B cell (primary cell): Measurements from ENCODE around the gene MTHFS. TPM values are rescaled to one million over a fixed set of nuclear protein-coding genes. Genes with fewer than 3 reads are reported as not detected.

ENCODE experiments used
- ATAC-seq: fragments of 200-7000 bp; cut with Tn5 transposase; one replicate; pipeline ENCODE4 v1.10.0; 2021; ENCODE audit warnings: low read depth, mild to moderate bottlenecking, moderate number of reproducible peaks, moderate library complexity
- CTCF ChIA-PET: fragments of 350-600 bp; sonication (Branson Sonifier 250); formaldehyde crosslinking; loops from one replicate; lab custom pipeline; 2021; ENCODE audit warnings: antibody characterized with exemption, inconsistent platforms; lab: Charles Lee
- POLR2A ChIA-PET: fragments of 350-600 bp; sonication (Branson Sonifier 250); formaldehyde crosslinking; loops from one replicate; lab custom pipeline; 2021; ENCODE audit warnings: antibody characterized with exemption; lab: Charles Lee
- DNase-seq: peaks from one replicate; pipeline ENCODE4 v3.0.0; 2013
- H2AFZ ChIP-seq: 2 replicates; pipeline ENCODE4 v1.6.1; 2012; ENCODE audit warnings: mild to moderate bottlenecking, low read depth, low read length; ENCODE audit not compliant: insufficient read depth, poor library complexity, severe bottlenecking
- H3K27ac ChIP-seq, 2 donors: 1 replicate in 1 of 2; 2 replicates in 1 of 2; pipeline ENCODE4 v1.5.1; 2012 to 2013; ENCODE audit warnings: low read length in 2 of 2, mild to moderate bottlenecking in 2 of 2, moderate library complexity in 1 of 2
- H3K27me3 ChIP-seq, 4 experiments: fragments of 200-600 bp in 1 of 4; sonication (generic) in 1 of 4; replicated peaks in 1 of 4; 1 replicate in 2 of 4; 2 replicates in 2 of 4; pipeline versions ENCODE4 v1.6.1 to v1.7.0; 2013 to 2016; ENCODE audit warnings: low read length in 3 of 4, mild to moderate bottlenecking in 2 of 4, mixed read lengths in 1 of 4, moderate library complexity in 1 of 4; ENCODE audit not compliant: insufficient read depth in 4 of 4, control insufficient read depth in 3 of 4; ENCODE audit errors: control extremely low read depth in 1 of 4
- H3K36me3 ChIP-seq, 2 experiments: replicated peaks in 1 of 2; 1 replicate in 1 of 2; 2 replicates in 1 of 2; pipeline versions ENCODE4 v1.6.1 to v1.7.1; 2013; ENCODE audit warnings: low read length in 1 of 2; ENCODE audit not compliant: insufficient read depth in 2 of 2, control insufficient read depth in 1 of 2; ENCODE audit errors: control extremely low read depth in 1 of 2, extremely low read depth in 1 of 2
- H3K4me1 ChIP-seq, 2 donors: fragments of 200-600 bp in 1 of 2; sonication (generic) in 1 of 2; 1 replicate in 1 of 2; 2 replicates in 1 of 2; pipeline versions ENCODE4 v1.5.1 to v1.6.1; 2013 to 2017; ENCODE audit warnings: low read length in 2 of 2; ENCODE audit not compliant: control insufficient read depth in 2 of 2, insufficient read depth in 2 of 2
- H3K4me2 ChIP-seq: replicated peaks from 2 replicates; pipeline ENCODE3; 2012; ENCODE audit warnings: mild to moderate bottlenecking, low read depth, low read length; ENCODE audit not compliant: poor library complexity, severe bottlenecking
- H3K4me3 ChIP-seq, 5 experiments: fragments of 200-600 bp in 1 of 5; sonication (generic) in 1 of 5; 1 replicate in 3 of 5; 2 replicates in 2 of 5; pipeline versions ENCODE4 v1.5.1 to v1.7.0; 2011 to 2016; ENCODE audit warnings: low read length in 4 of 5, mild to moderate bottlenecking in 4 of 5, low read depth in 2 of 5, control low read depth in 1 of 5, moderate library complexity in 1 of 5; ENCODE audit not compliant: insufficient read depth in 1 of 5; ENCODE audit errors: control extremely low read depth in 1 of 5, extremely low read depth in 1 of 5
- H3K79me2 ChIP-seq: fragments of 200-600 bp; sonication (generic); one replicate; pipeline ENCODE4 v1.6.0; 2016; ENCODE audit warnings: low read length; ENCODE audit not compliant: control insufficient read depth, insufficient read depth
- H3K9ac ChIP-seq: fragments of 200-600 bp; sonication (generic); 2 replicates; pipeline ENCODE4 v1.6.1; 2017; ENCODE audit warnings: mild to moderate bottlenecking, low read length, moderate library complexity
- H3K9me3 ChIP-seq, 3 donors: one replicate each; pipeline versions ENCODE4 v1.6.1 to v1.7.1; 2013; ENCODE audit warnings: low read length in 2 of 3; ENCODE audit not compliant: control insufficient read depth in 2 of 3, insufficient read depth in 1 of 3; ENCODE audit errors: control extremely low read depth in 1 of 3
- H4K20me1 ChIP-seq: 2 replicates; pipeline ENCODE4 v1.6.0; 2012; ENCODE audit warnings: mild to moderate bottlenecking, low read length; ENCODE audit not compliant: insufficient read depth, control insufficient read depth, poor library complexity, severe bottlenecking
- H3K27ac Mint-ChIP-seq: one replicate; pipeline ENCODE4 v1.8.0; 2021; ENCODE audit warnings: mixed read lengths
- H3K27me3 Mint-ChIP-seq: one replicate; pipeline ENCODE4 v1.8.0; 2021; ENCODE audit warnings: mixed read lengths
- H3K4me1 Mint-ChIP-seq: one replicate; pipeline ENCODE4 v1.8.0; 2021; ENCODE audit warnings: mixed read lengths
- H3K4me3 Mint-ChIP-seq: one replicate; pipeline ENCODE4 v1.8.0; 2021; ENCODE audit warnings: mixed read lengths
- H3K9me3 Mint-ChIP-seq: one replicate; pipeline ENCODE4 v1.8.0; 2022; ENCODE audit warnings: mixed read lengths; ENCODE audit not compliant: insufficient read depth
- CTCF ChIP-seq: fragments of 200-600 bp; IDR thresholded peaks from one replicate; pipeline ENCODE4 v1.8.0; 2022; ENCODE audit warnings: antibody characterized with exemption, mild to moderate bottlenecking
- EZH2 ChIP-seq: IDR thresholded peaks from 2 replicates; pipeline ENCODE4 v1.6.1; 2012; ENCODE audit warnings: borderline replicate concordance, low read depth, mild to moderate bottlenecking, moderate library complexity, low read length; ENCODE audit not compliant: insufficient read depth, poor library complexity, severe bottlenecking
- WGBS: methylation state at CpG from one replicate; pipeline ENCODE4 v1.1.5; 2013; ENCODE audit warnings: missing lambda C conversion rate; ENCODE audit not compliant: insufficient coverage; 5-methylcytosine and 5-hydroxymethylcytosine counted together
- intact Hi-C: fragments of 100-400 bp; cut with micrococcal nuclease; formaldehyde crosslinking; loops from one replicate; pipeline ENCODE4 v1.10.0; 2022
- polyA plus RNA-seq: library from polyadenylated mRNA; depleted of rRNA; stranded (reverse); fragments of >200 nt; gene quantifications from 2 replicates; pipeline ENCODE4 v1.2.3, GENCODE V29; 2012
- total RNA-seq, 2 donors: library from RNA; stranded (reverse); fragments of 120-200 nt in 1 of 2; gene quantifications; 1 replicate in 1 of 2; 2 replicates in 1 of 2; pipeline versions ENCODE4 v1.2.3 to v1.2.4, GENCODE V29; 2013 to 2022

MTHFS gene
- total and polyA plus RNA-seq, 2 donors (not counting 1 experiment from before 2014, with no cell fraction given) = 20.1 to 20.9 TPM

DNA sequence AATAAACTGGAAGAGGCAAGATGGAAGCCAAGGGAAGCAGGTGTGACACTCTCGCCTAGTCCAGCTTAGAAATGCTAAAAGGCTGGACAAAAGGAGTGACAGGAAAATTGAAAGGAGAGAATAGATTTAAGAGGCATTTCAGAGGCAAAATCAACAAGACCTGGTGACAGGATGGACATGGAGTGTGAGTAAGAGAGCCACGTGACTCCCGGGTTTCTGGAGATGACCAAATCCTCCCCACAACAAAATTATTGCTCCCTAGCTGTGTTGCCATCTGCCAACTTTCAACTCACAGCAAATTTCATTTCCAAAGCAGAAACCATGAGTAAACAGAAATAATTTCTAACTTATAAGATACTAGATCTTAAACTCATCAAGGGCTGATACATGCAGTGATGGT is 52.6 kb downstream of the MTHFS start:
- no peaks in the 10 kb centered on the region for H3K9me3 Mint-ChIP-seq
- Histone ChIP-seq H3K36me3 (peaks cover 11 to 47% of the 10 kb centered on the region in 2 experiments), H3K27me3 (no peaks in the 10 kb centered on the region), H3K9ac (no peak overlapping the region), H3K9me3 (no peaks in the 10 kb centered on the region), H3K79me2 (peaks cover 8% of the 10 kb centered on the region), H3K4me3 (no peak overlapping the region), H3K4me1 (no peaks in the 10 kb centered on the region), H4K20me1 (no peaks in the 10 kb centered on the region), H3K27ac (no peak overlapping the region), H2AFZ (no peak overlapping the region), H3K4me2 (no peak overlapping the region)
- DNase-seq (no peak), ATAC-seq (no peak)
- H3K4me1 Mint-ChIP-seq = no peaks in the 10 kb centered on the region
- H3K27me3 Mint-ChIP-seq = no peaks in the 10 kb centered on the region
- TF ChIP-seq EZH2 (no peak), CTCF (no peak)
- CTCF ChIA-PET = interaction anchor here (0.8 to 1.8 kb wide), 2 partner anchors 9 to 374 kb away, joined by 3 to 9 read pairs; no protein-coding TSS in a partner anchor
- H3K4me3 Mint-ChIP-seq = no peak overlapping the region
- POLR2A ChIA-PET = no interaction called here
- no peak overlapping the region for H3K27ac Mint-ChIP-seq
- intact Hi-C loops = no loop called here
- 100% methylated on average over 1 of the region's 3 CpGs for WGBS

GRCh38 chr15:79837846-79838245 is 59.0 kb downstream of the MTHFS start:
- Histone ChIP-seq H3K9ac (no peak overlapping the region), H3K9me3 (no peaks in the 10 kb centered on the region), H3K27ac (no peak overlapping the region), H3K4me3 (no peak overlapping the region), H3K36me3 (peaks cover under 1 to 22% of the 10 kb centered on the region in 2 experiments), H3K4me2 (no peak overlapping the region), H4K20me1 (no peaks in the 10 kb centered on the region), H2AFZ (no peak overlapping the region), H3K27me3 (no peaks in the 10 kb centered on the region), H3K4me1 (no peaks in the 10 kb centered on the region), H3K79me2 (no peaks in the 10 kb centered on the region)
- intact Hi-C loops = loop anchor here (5.0 kb wide), 1 partner anchor 241 kb away; no protein-coding TSS in a partner anchor
- POLR2A ChIA-PET = no interaction called here
- DNase-seq (no peak), ATAC-seq (no peak)
- H3K27me3 Mint-ChIP-seq = no peaks in the 10 kb centered on the region
- no peak overlapping the region for H3K4me3 Mint-ChIP-seq
- H3K4me1 Mint-ChIP-seq = peaks cover 2% of the 10 kb centered on the region
- TF ChIP-seq CTCF (no peak), EZH2 (no peak)
- no peaks in the 10 kb centered on the region for H3K9me3 Mint-ChIP-seq
- CTCF ChIA-PET = interaction anchor here (1.1 kb wide), 1 partner anchor 21 kb away, joined by 3 read pairs; no protein-coding TSS in a partner anchor
- H3K27ac Mint-ChIP-seq = no peak overlapping the region
